Measurements from ENCODE around the gene HIBCH. TPM values are rescaled to one million over a fixed set of nuclear protein-coding genes. Genes with fewer than 3 reads are reported as not detected.
"Not testable (repeated sequence)": the region's sequence is repeated elsewhere in the genome, so short reads cannot be mapped to it uniquely, and the experiment has no call there.

HIBCH gene
- total RNA-seq, 2 donors from 2014 or later: 13.0 to 14.0 TPM

GRCh38 chr2:190235101-190235500, 84.5 kb downstream of the HIBCH start:
- DNase-seq: no peak
- H3K27ac Mint-ChIP-seq: no peak overlapping the region
- peaks cover 7% of the 10 kb centered on the region for H3K36me3 Mint-ChIP-seq (ENCODE audit: low read depth)
- H3K4me1 Mint-ChIP-seq: no peaks in the 10 kb centered on the region
- no peak overlapping the region for H3K4me3 Mint-ChIP-seq
- no peak for ATAC-seq
- no peaks in the 10 kb centered on the region for H3K9me3 ChIP-seq (ENCODE audit: control insufficient read depth, low read length, poor library complexity, severe bottlenecking)
- H3K27me3 Mint-ChIP-seq: no peaks in the 10 kb centered on the region

GRCh38 chr2:190223989-190224388, 95.6 kb downstream of the HIBCH start:
- not testable (repeated sequence) for H3K4me1 Mint-ChIP-seq

GRCh38 chr2:190222745-190223144, 96.9 kb downstream of the HIBCH start:
- DNase-seq; H3K27me3 Mint-ChIP-seq; H3K9me3 ChIP-seq (ENCODE audit: control insufficient read depth, low read length, poor library complexity, severe bottlenecking); ATAC-seq; H3K4me3 Mint-ChIP-seq; H3K27ac Mint-ChIP-seq; H3K4me1 Mint-ChIP-seq; H3K36me3 Mint-ChIP-seq (ENCODE audit: low read depth): not testable (repeated sequence)

More at GRCh38 chr2:190223989-190224388, 95.6 kb downstream of the HIBCH start:
- ATAC-seq; H3K9me3 ChIP-seq (ENCODE audit: control insufficient read depth, low read length, poor library complexity, severe bottlenecking); H3K27me3 Mint-ChIP-seq; H3K27ac Mint-ChIP-seq; DNase-seq; H3K36me3 Mint-ChIP-seq (ENCODE audit: low read depth); H3K4me3 Mint-ChIP-seq: not testable (repeated sequence)

- DNase-seq (no peak), ATAC-seq (no peak)
- Mint-ChIP-seq H3K4me3 (no peak overlapping the region), H3K36me3 (ENCODE audit: low read depth) (no peaks in the 10 kb centered on the region), H3K27ac (no peak overlapping the region), H3K27me3 (no peaks in the 10 kb centered on the region), H3K4me1 (peaks cover under 1% of the 10 kb centered on the region)
- peaks cover 2% of the 10 kb centered on the region for H3K9me3 ChIP-seq (ENCODE audit: control insufficient read depth, low read length, poor library complexity, severe bottlenecking)
These were observed 98.2 kb downstream of the HIBCH start for GRCh38 chr2:190221429-190221828.

GRCh38 chr2:190219186-190219585, 100.4 kb downstream of the HIBCH start:
- DNase-seq: no peak
- H3K9me3 ChIP-seq (ENCODE audit: control insufficient read depth, low read length, poor library complexity, severe bottlenecking): peaks cover 2% of the 10 kb centered on the region
- Mint-ChIP-seq H3K4me3 (no peak overlapping the region), H3K36me3 (ENCODE audit: low read depth) (peaks cover 6% of the 10 kb centered on the region), H3K27ac (no peak overlapping the region), H3K27me3 (no peaks in the 10 kb centered on the region), H3K4me1 (peaks cover 10% of the 10 kb centered on the region)
- no peak for ATAC-seq

GRCh38 chr2:190217616-190218015, 102.0 kb downstream of the HIBCH start:
- Mint-ChIP-seq H3K4me3 (no peak overlapping the region), H3K27ac (no peak overlapping the region), H3K27me3 (no peaks in the 10 kb centered on the region), H3K36me3 (ENCODE audit: low read depth) (peaks cover 6% of the 10 kb centered on the region), H3K4me1 (peaks cover 10% of the 10 kb centered on the region)
- no peaks in the 10 kb centered on the region for H3K9me3 ChIP-seq (ENCODE audit: control insufficient read depth, low read length, poor library complexity, severe bottlenecking)
- ATAC-seq (no peak), DNase-seq (no peak)

GRCh38 chr2:190216829-190217228, 102.8 kb downstream of the HIBCH start:
- Mint-ChIP-seq H3K27me3 (no peaks in the 10 kb centered on the region), H3K27ac (no peak overlapping the region), H3K4me3 (no peak overlapping the region), H3K36me3 (ENCODE audit: low read depth) (peaks cover 6% of the 10 kb centered on the region), H3K4me1 (peaks cover 10% of the 10 kb centered on the region)
- DNase-seq (no peak), ATAC-seq (no peak)
- no peaks in the 10 kb centered on the region for H3K9me3 ChIP-seq (ENCODE audit: control insufficient read depth, low read length, poor library complexity, severe bottlenecking)

- H3K36me3 Mint-ChIP-seq (ENCODE audit: low read depth): peaks cover 6% of the 10 kb centered on the region
- no peak overlapping the region for H3K27ac Mint-ChIP-seq
- ATAC-seq: no peak
- DNase-seq: no peak
- H3K4me3 Mint-ChIP-seq: no peak overlapping the region
- H3K9me3 ChIP-seq (ENCODE audit: control insufficient read depth, low read length, poor library complexity, severe bottlenecking): no peaks in the 10 kb centered on the region
- peaks cover 10% of the 10 kb centered on the region for H3K4me1 Mint-ChIP-seq
- H3K27me3 Mint-ChIP-seq: no peaks in the 10 kb centered on the region
These were observed 104.0 kb downstream of the HIBCH start for GRCh38 chr2:190215620-190216019.

- Mint-ChIP-seq H3K27ac (no peak overlapping the region), H3K4me3 (no peak overlapping the region), H3K4me1 (peaks cover 10% of the 10 kb centered on the region), H3K27me3 (no peaks in the 10 kb centered on the region), H3K36me3 (ENCODE audit: low read depth) (peaks cover 6% of the 10 kb centered on the region)
- ATAC-seq (no peak), DNase-seq (no peak)
- H3K9me3 ChIP-seq (ENCODE audit: control insufficient read depth, low read length, poor library complexity, severe bottlenecking): no peaks in the 10 kb centered on the region
These were observed 105.0 kb downstream of the HIBCH start for GRCh38 chr2:190214426-190215194.

GRCh38 chr2:190213441-190214335, 105.9 kb downstream of the HIBCH start:
- DNase-seq (no peak), ATAC-seq (no peak)
- Mint-ChIP-seq H3K4me1 (peaks cover 10% of the 10 kb centered on the region), H3K36me3 (ENCODE audit: low read depth) (peaks cover 6% of the 10 kb centered on the region), H3K27me3 (no peaks in the 10 kb centered on the region), H3K4me3 (no peak overlapping the region), H3K27ac (no peak overlapping the region)
- no peaks in the 10 kb centered on the region for H3K9me3 ChIP-seq (ENCODE audit: control insufficient read depth, low read length, poor library complexity, severe bottlenecking)

GRCh38 chr2:190210471-190210870, 109.2 kb downstream of the HIBCH start:
- no peaks in the 10 kb centered on the region for H3K27me3 Mint-ChIP-seq
- ATAC-seq (no peak), DNase-seq (no peak)
- H3K27ac Mint-ChIP-seq: no peak overlapping the region
- peaks cover 3% of the 10 kb centered on the region for H3K4me1 Mint-ChIP-seq
- no peaks in the 10 kb centered on the region for H3K9me3 ChIP-seq (ENCODE audit: control insufficient read depth, low read length, poor library complexity, severe bottlenecking)
- peaks cover 1% of the 10 kb centered on the region for H3K36me3 Mint-ChIP-seq (ENCODE audit: low read depth)
- H3K4me3 Mint-ChIP-seq: no peak overlapping the region

- Mint-ChIP-seq H3K27ac (no peak overlapping the region), H3K4me1 (no peaks in the 10 kb centered on the region), H3K27me3 (no peaks in the 10 kb centered on the region), H3K36me3 (ENCODE audit: low read depth) (peaks cover 3% of the 10 kb centered on the region), H3K4me3 (no peak overlapping the region)
- H3K9me3 ChIP-seq (ENCODE audit: control insufficient read depth, low read length, poor library complexity, severe bottlenecking): no peaks in the 10 kb centered on the region
- ATAC-seq (no peak), DNase-seq (no peak)
These were observed 110.1 kb downstream of the HIBCH start for GRCh38 chr2:190209559-190209958.

- Mint-ChIP-seq H3K4me3 (no peak overlapping the region), H3K27ac (no peak overlapping the region), H3K4me1 (no peaks in the 10 kb centered on the region), H3K27me3 (no peaks in the 10 kb centered on the region), H3K36me3 (ENCODE audit: low read depth) (peaks cover 3% of the 10 kb centered on the region)
- H3K9me3 ChIP-seq (ENCODE audit: control insufficient read depth, low read length, poor library complexity, severe bottlenecking): no peaks in the 10 kb centered on the region
- ATAC-seq (no peak), DNase-seq (no peak)
These were observed 111.7 kb downstream of the HIBCH start for GRCh38 chr2:190207930-190208329.
